ENCODE measurements around the gene MAPK7. TPM values are rescaled to one million over a fixed set of nuclear protein-coding genes. Genes with fewer than 3 reads are reported as not detected.
A peak's percentile ranks its signal among the peaks of the same experiment; 100 is the strongest.

Gene MAPK7
- total RNA-seq = 10 to 100 TPM; 34.9 to 95.7 (median 61.1) TPM

DNA sequence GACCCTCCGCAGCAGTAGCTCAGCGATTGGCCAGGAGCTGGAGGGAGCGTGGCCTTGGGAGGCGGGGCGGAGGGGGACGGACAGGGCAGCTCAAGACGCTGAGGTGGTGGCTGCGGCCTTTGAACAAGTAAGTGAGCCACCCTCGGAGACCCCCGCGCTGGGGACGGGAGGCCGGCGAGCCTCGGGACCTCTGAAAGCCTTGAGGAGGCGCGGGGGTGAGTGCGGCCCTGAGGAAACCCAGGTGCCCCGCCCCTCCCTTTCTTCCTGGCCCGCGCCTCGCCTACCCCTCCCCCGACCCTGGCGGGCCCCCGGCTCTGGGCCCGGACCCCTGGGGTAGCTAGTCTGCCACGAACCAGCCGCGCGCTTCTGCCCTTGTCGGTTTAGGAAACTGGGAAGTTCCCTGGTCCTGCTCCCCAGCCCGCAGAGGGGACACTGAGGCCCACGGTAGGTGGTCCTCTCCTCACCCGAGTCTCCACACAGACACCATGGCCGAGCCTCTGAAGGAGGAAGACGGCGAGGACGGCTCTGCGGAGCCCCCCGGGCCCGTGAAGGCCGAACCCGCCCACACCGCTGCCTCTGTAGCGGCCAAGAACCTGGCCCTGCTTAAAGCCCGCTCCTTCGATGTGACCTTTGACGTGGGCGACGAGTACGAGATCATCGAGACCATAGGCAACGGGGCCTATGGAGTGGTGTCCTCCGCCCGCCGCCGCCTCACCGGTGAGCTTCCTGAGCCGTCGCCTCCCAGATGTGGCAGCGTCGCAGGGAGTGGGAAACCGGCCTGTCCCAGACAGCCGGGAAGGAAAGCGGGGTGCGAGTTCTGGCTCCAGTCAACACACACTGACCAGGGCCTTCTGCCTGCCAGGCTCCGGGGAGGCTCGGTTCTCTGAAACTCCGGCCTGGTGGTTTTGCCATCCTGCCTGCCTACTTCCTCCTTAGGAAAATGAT is at the start of gene MAPK7:
MAPK7 (plus strand) TSS at position 83 of the 945 bp plus-strand sequence; CDS start at position 486, 403 bp downstream.
- intact Hi-C loops (cut with DNase I; ENCODE audit: low total_unique reads) = no loop called here
- 2 to 4% methylated on average over 29 to 41 of the region's 69 CpGs for WGBS, 2 donors
- peak in 1 of 2 donors; percentile 87 for DNase-seq (ENCODE audit: low spot score in 2 of 2)
- peak within 1 kb of the TSS; percentile 63 for H3K4me3 ChIP-seq (ENCODE audit: low read depth, poor library complexity, severe bottlenecking)
- TF ChIP-seq, protein P1, sequence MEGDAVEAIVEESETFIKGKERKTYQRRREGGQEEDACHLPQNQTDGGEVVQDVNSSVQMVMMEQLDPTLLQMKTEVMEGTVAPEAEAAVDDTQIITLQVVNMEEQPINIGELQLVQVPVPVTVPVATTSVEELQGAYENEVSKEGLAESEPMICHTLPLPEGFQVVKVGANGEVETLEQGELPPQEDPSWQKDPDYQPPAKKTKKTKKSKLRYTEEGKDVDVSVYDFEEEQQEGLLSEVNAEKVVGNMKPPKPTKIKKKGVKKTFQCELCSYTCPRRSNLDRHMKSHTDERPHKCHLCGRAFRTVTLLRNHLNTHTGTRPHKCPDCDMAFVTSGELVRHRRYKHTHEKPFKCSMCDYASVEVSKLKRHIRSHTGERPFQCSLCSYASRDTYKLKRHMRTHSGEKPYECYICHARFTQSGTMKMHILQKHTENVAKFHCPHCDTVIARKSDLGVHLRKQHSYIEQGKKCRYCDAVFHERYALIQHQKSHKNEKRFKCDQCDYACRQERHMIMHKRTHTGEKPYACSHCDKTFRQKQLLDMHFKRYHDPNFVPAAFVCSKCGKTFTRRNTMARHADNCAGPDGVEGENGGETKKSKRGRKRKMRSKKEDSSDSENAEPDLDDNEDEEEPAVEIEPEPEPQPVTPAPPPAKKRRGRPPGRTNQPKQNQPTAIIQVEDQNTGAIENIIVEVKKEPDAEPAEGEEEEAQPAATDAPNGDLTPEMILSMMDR (IDR thresholded peaks at IDR 0.05) = no peak
- peak in 1 of 2 donors; percentile 38 for TF ChIP-seq POLR2A (IDR thresholded peaks at IDR 0.05)

GRCh38 chr17:19329136-19329535 is 49.2 kb upstream of the MAPK7 start:
- no peak for TF ChIP-seq POLR2A (IDR thresholded peaks at IDR 0.05)
- TF ChIP-seq, protein P1 (IDR thresholded peaks at IDR 0.05) = no peak
- H3K4me3 ChIP-seq (ENCODE audit: low read depth, poor library complexity, severe bottlenecking) = no peak overlapping the region
- 100% methylated on average over 2 of the region's 2 CpGs for WGBS, 2 donors
- intact Hi-C loops (cut with DNase I; ENCODE audit: low total_unique reads) = no loop called here
- DNase-seq (ENCODE audit: low spot score in 2 of 2) = peak in 1 of 2 donors; percentile 85

DNA sequence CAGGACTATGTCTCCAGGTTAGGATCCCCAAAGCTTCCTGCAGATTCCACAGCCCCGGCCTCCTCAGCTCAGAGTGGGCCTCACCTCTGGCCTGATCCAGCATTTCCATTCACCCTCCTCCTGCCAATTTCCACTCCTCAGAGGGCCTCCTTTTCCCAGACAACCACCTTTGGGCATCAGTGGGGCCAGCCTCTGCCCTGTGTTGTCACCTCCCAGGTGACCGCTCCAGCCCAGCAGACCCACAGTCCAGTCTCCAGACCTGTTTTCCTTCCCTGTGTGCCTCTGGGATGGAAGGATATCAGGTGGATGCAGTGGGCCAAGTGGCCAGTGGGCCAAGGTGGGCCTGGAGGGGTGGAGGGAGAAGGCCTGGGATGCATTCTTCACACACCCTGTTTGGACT is 48.5 kb upstream of the MAPK7 start:
- 92 to 93% methylated on average over 2 of the region's 2 CpGs for WGBS, 2 donors
- no peak for TF ChIP-seq POLR2A (IDR thresholded peaks at IDR 0.05)
- TF ChIP-seq, protein P1 (IDR thresholded peaks at IDR 0.05) = no peak
- intact Hi-C loops (cut with DNase I; ENCODE audit: low total_unique reads) = loop anchor here (10.0 kb wide), 1 partner anchor 45 kb away; no protein-coding TSS in a partner anchor
- DNase-seq (ENCODE audit: low spot score in 2 of 2) = no peak
- H3K4me3 ChIP-seq (ENCODE audit: low read depth, poor library complexity, severe bottlenecking) = no peak overlapping the region

DNA sequence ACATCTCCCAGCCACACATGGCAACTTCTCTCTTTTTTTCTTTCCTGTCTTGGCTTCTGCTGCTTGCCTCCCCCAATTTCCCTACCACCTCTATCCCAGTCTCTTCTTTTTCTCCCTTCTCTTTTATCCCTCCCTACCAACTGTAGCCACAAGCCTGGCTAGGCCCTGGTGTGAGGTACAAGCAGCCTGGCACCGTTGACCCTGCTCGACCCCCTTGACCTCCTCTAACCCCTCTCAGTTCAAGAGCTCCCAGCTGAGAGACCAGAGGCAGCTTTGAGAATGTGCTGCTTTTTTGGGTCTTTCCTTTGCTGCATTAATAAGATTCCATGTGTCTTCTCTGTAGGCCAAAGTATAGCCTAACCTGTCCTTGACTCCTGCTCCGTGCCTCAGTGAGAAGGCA is 48.0 kb upstream of the MAPK7 start:
- intact Hi-C loops (cut with DNase I; ENCODE audit: low total_unique reads) = loop anchor here (10.0 kb wide), 1 partner anchor 45 kb away; no protein-coding TSS in a partner anchor
- no peak overlapping the region for H3K4me3 ChIP-seq (ENCODE audit: low read depth, poor library complexity, severe bottlenecking)
- no peak for DNase-seq (ENCODE audit: low spot score in 2 of 2)
- WGBS, 2 donors = 75 to 88% methylated on average over 3 of the region's 3 CpGs
- TF ChIP-seq POLR2A (IDR thresholded peaks at IDR 0.05) = no peak
- TF ChIP-seq, protein P1 (IDR thresholded peaks at IDR 0.05) = no peak

GRCh38 chr17:19331134-19331533 is 47.2 kb upstream of the MAPK7 start:
- intact Hi-C loops (cut with DNase I; ENCODE audit: low total_unique reads) = loop anchor here (10.0 kb wide), 1 partner anchor 46 kb away; no protein-coding TSS in a partner anchor
- DNase-seq (ENCODE audit: low spot score in 2 of 2) = peak in 1 of 2 donors; percentile 23
- TF ChIP-seq, protein P1 (IDR thresholded peaks at IDR 0.05) = no peak
- TF ChIP-seq POLR2A (IDR thresholded peaks at IDR 0.05) = no peak
- 76 to 88% methylated on average over 4 of the region's 4 CpGs for WGBS, 2 donors
- no peak overlapping the region for H3K4me3 ChIP-seq (ENCODE audit: low read depth, poor library complexity, severe bottlenecking)

Measured in lower leg skin (tissue), 4 donors.